Panc1 (cell line): ENCODE data around the gene C1S. TPM values are rescaled to one million over a fixed set of nuclear protein-coding genes. Genes with fewer than 3 reads are reported as not detected.

ENCODE experiments used
- ATAC-seq: fragments of 200-7000 bp; cut with Tn5 transposase; 2 replicates; pipeline ENCODE4 v1.9.1; 2020; ENCODE audit warnings: mild to moderate bottlenecking, moderate library complexity
- BruUV-seq: library from RNA; stranded (reverse); fragments of 400-500 nt; replicated peaks from 2 replicates; lab custom pipeline; 2021; lab: Mats Ljungman, UMichigan
- CTCF ChIA-PET: fragments of 300-600 bp; sonication (Branson Sonifier 250); formaldehyde crosslinking; loops from one replicate; lab custom pipeline; 2022; ENCODE audit warnings: antibody characterized with exemption; lab: Charles Lee
- POLR2A ChIA-PET: fragments of 300-600 bp; sonication (Branson Sonifier 250); formaldehyde crosslinking; loops from one replicate; lab custom pipeline; 2022; ENCODE audit warnings: antibody characterized with exemption; lab: Charles Lee
- DNase-seq: peaks from one replicate; pipeline ENCODE4 v3.0.0-alpha.2; 2010; ENCODE audit warnings: low read depth, low spot score
- H3K27ac ChIP-seq: 2 replicates; pipeline ENCODE4 v1.5.1; 2011; ENCODE audit warnings: mild to moderate bottlenecking, low read length, inconsistent platforms
- H3K27me3 ChIP-seq: fragments of 200-500 bp; sonication (Bioruptor generic); 2 replicates; pipeline ENCODE4 v1.6.0; 2014; ENCODE audit warnings: low read length, inconsistent platforms; ENCODE audit not compliant: control insufficient read depth, insufficient read depth
- H3K36me3 ChIP-seq: fragments of 200-500 bp; sonication (Bioruptor generic); 2 replicates; pipeline ENCODE4 v1.5.1; 2014; ENCODE audit warnings: inconsistent platforms, mild to moderate bottlenecking, low read length, moderate library complexity; ENCODE audit not compliant: control insufficient read depth, insufficient read depth
- H3K4me1 ChIP-seq: 2 replicates; pipeline ENCODE4 v1.5.1; 2011; ENCODE audit warnings: inconsistent platforms, mild to moderate bottlenecking, low read length, moderate library complexity; ENCODE audit not compliant: control insufficient read depth, insufficient read depth
- H3K4me3 ChIP-seq, 2 experiments: 2 replicates each; pipeline ENCODE4 v1.5.1; 2011 to 2012; ENCODE audit warnings: low read depth in 2 of 2, low read length in 2 of 2, mild to moderate bottlenecking in 2 of 2, inconsistent platforms in 1 of 2, moderate library complexity in 1 of 2
- H3K9me3 ChIP-seq: fragments of 200-500 bp; sonication (Bioruptor generic); 2 replicates; pipeline ENCODE4 v1.5.1; 2014; ENCODE audit warnings: low read depth, mild to moderate bottlenecking, inconsistent platforms, low read length, moderate library complexity; ENCODE audit not compliant: control insufficient read depth, insufficient read depth
- POLR2AphosphoS5 ChIP-seq: IDR thresholded peaks from 2 replicates; pipeline ENCODE4 v1.6.1; 2012; ENCODE audit warnings: mild to moderate bottlenecking, low read depth, low read length, moderate library complexity
- SIN3A ChIP-seq: IDR thresholded peaks from 2 replicates; pipeline ENCODE4 v1.6.1; 2012; ENCODE audit warnings: low read depth, mild to moderate bottlenecking, low read length, moderate library complexity, borderline replicate concordance; ENCODE audit not compliant: insufficient read depth
- TCF7L2 ChIP-seq: IDR thresholded peaks from 2 replicates; pipeline ENCODE4 v1.6.1; 2011; ENCODE audit warnings: mild to moderate bottlenecking, low read depth, low read length, inconsistent platforms
- in situ Hi-C: cut with HindIII; loops from 2 replicates; pipeline ENCODE4 v1.10.0; 2016; ENCODE audit warnings: low sequenced_read_pairs, low pct_unique_long_range_greater_than_20kb
- intact Hi-C: fragments of 100-400 bp; cut with micrococcal nuclease; formaldehyde crosslinking; loops from one replicate; pipeline ENCODE4 v1.10.0; 2022; ENCODE audit not compliant: unreplicated experiment
- total RNA-seq: library from RNA; stranded (reverse); gene quantifications from one replicate; pipeline ENCODE4 v1.2.1, GENCODE V29; 2021; ENCODE audit not compliant: unreplicated experiment
- TF ChIP-seq, protein P1 (sequence below): fragments of 450-650 bp; IDR thresholded peaks from 2 replicates; pipeline ENCODE4 v1.5.1; 2017; ENCODE audit warnings: mild to moderate bottlenecking
- TF ChIP-seq, protein P2 (sequence below), 2 experiments: IDR thresholded peaks; 2 replicates each; pipeline ENCODE4 v1.6.1; 2011 to 2012; ENCODE audit warnings: low read depth in 2 of 2, control low read depth in 1 of 2, low read length in 1 of 2, mild to moderate bottlenecking in 1 of 2, moderate library complexity in 1 of 2; ENCODE audit not compliant: insufficient read depth in 1 of 2

The C1S gene
- total RNA-seq, 1 experiment from 2014 or later = 1.8 TPM

DNA sequence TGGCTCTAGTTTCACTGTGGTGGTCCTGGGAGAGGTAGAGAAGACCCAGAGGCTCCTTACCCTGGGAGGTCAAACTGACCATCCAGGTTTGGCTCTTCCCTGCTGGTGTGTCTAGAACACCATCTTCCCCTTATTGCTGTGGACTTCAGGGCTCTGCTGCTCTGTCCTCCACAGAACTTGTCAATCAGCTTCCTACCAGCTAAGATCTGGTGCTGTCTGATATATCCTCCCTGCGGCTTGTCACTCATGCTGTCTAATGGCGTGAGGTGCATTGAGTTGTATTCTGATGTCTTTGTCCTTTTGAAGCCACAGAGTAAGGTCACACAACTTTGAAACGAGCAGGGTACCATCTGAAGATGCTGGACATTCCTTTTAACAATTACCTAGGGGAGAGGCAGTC, 55.7 kb downstream of the C1S start:
- intact Hi-C loops (loop anchor here (10.0 kb wide), 1 partner anchor 171 kb away; the partner anchor contains the start of genes C12orf57 and RNU7-1), in situ Hi-C loops (no loop called here)
- Histone ChIP-seq H3K9me3 (no peaks in the 10 kb centered on the region), H3K27ac (no peak overlapping the region), H3K36me3 (no peaks in the 10 kb centered on the region), H3K27me3 (no peaks in the 10 kb centered on the region), H3K4me3 (no peak overlapping the region), H3K4me1 (no peaks in the 10 kb centered on the region)
- POLR2A ChIA-PET = no interaction called here
- CTCF ChIA-PET = no interaction called here
- ATAC-seq = no peak
- DNase-seq = no peak
- BruUV-seq = no TSS peak
- TF ChIP-seq, protein P1, sequence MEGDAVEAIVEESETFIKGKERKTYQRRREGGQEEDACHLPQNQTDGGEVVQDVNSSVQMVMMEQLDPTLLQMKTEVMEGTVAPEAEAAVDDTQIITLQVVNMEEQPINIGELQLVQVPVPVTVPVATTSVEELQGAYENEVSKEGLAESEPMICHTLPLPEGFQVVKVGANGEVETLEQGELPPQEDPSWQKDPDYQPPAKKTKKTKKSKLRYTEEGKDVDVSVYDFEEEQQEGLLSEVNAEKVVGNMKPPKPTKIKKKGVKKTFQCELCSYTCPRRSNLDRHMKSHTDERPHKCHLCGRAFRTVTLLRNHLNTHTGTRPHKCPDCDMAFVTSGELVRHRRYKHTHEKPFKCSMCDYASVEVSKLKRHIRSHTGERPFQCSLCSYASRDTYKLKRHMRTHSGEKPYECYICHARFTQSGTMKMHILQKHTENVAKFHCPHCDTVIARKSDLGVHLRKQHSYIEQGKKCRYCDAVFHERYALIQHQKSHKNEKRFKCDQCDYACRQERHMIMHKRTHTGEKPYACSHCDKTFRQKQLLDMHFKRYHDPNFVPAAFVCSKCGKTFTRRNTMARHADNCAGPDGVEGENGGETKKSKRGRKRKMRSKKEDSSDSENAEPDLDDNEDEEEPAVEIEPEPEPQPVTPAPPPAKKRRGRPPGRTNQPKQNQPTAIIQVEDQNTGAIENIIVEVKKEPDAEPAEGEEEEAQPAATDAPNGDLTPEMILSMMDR = no peak
- TF ChIP-seq TCF7L2 = no peak
- TF ChIP-seq SIN3A = no peak
- TF ChIP-seq POLR2AphosphoS5 = no peak
- TF ChIP-seq, protein P2, sequence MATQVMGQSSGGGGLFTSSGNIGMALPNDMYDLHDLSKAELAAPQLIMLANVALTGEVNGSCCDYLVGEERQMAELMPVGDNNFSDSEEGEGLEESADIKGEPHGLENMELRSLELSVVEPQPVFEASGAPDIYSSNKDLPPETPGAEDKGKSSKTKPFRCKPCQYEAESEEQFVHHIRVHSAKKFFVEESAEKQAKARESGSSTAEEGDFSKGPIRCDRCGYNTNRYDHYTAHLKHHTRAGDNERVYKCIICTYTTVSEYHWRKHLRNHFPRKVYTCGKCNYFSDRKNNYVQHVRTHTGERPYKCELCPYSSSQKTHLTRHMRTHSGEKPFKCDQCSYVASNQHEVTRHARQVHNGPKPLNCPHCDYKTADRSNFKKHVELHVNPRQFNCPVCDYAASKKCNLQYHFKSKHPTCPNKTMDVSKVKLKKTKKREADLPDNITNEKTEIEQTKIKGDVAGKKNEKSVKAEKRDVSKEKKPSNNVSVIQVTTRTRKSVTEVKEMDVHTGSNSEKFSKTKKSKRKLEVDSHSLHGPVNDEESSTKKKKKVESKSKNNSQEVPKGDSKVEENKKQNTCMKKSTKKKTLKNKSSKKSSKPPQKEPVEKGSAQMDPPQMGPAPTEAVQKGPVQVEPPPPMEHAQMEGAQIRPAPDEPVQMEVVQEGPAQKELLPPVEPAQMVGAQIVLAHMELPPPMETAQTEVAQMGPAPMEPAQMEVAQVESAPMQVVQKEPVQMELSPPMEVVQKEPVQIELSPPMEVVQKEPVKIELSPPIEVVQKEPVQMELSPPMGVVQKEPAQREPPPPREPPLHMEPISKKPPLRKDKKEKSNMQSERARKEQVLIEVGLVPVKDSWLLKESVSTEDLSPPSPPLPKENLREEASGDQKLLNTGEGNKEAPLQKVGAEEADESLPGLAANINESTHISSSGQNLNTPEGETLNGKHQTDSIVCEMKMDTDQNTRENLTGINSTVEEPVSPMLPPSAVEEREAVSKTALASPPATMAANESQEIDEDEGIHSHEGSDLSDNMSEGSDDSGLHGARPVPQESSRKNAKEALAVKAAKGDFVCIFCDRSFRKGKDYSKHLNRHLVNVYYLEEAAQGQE (IDR thresholded peaks at IDR 0.05; ENCODE audit: insufficient read depth in 1 of 2, low read depth in 2 of 2, low read length in 1 of 2) = no peak

DNA sequence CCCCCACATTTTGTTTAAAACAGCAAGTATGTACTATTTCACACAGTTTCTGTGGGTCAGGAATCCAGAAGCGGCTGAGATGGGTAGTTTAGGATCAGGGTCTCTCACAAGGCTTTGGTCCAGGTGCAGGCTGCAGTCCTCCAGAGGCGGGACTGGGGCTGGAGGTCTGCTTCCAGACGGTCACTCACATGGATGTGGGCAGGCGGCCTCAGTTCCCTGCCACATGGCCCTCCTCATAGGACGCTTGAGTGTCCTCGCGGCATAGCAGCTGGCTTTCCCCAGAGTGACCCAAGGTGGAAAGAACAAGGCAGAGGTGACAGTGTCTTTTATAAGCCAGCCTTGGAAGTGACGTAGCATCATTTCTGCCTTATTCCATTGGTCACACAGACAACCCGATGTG, 56.4 kb downstream of the C1S start:
- ATAC-seq = no peak
- DNase-seq = no peak
- H3K4me3 ChIP-seq = no peak overlapping the region
- ChIA-PET POLR2A (no interaction called here), CTCF (no interaction called here)
- intact Hi-C loops (loop anchor here (10.0 kb wide), 1 partner anchor 172 kb away; the partner anchor contains the start of genes C12orf57 and RNU7-1), in situ Hi-C loops (no loop called here)
- H3K9me3 ChIP-seq = no peaks in the 10 kb centered on the region
- H3K27me3 ChIP-seq = no peaks in the 10 kb centered on the region
- no peak for TF ChIP-seq TCF7L2
- TF ChIP-seq, protein P1 = no peak
- no peak for TF ChIP-seq POLR2AphosphoS5
- TF ChIP-seq SIN3A = no peak
- TF ChIP-seq, protein P2 (IDR thresholded peaks at IDR 0.05; ENCODE audit: insufficient read depth in 1 of 2, low read depth in 2 of 2, low read length in 1 of 2) = no peak
- H3K36me3 ChIP-seq = no peaks in the 10 kb centered on the region
- no peaks in the 10 kb centered on the region for H3K4me1 ChIP-seq
- H3K27ac ChIP-seq = no peak overlapping the region
- no TSS peak for BruUV-seq
